Forelimb muscle (tissue), 1 donor: ENCODE data around the gene HNRNPA0. TPM values are rescaled to one million over a fixed set of nuclear protein-coding genes. Genes with fewer than 3 reads are reported as not detected.

Experiments used
- DNase-seq: peaks from one replicate; pipeline ENCODE4 v3.0.0-alpha.2; 2013; ENCODE audit warnings: low read depth
- polyA plus RNA-seq: library from polyadenylated mRNA; unstranded; fragments of 120-200 nt; gene quantifications from one replicate; pipeline ENCODE4 v1.2.1, GENCODE V29; 2013; ENCODE audit not compliant: insufficient read length

Gene HNRNPA0
- polyA plus RNA-seq, 1 donor: 29.5 TPM

- DNase-seq: no peak
Measured at GRCh38 chr5:137727623-137728022, 26.5 kb downstream of the HNRNPA0 start.

- DNase-seq: no peak
Measured at GRCh38 chr5:137724251-137724650, 29.9 kb downstream of the HNRNPA0 start.

GRCh38 chr5:137718611-137719010 lies 35.6 kb downstream of the HNRNPA0 start:
- DNase-seq: no peak

GRCh38 chr5:137716337-137716736 lies 37.8 kb downstream of the HNRNPA0 start:
- DNase-seq: no peak

DNA sequence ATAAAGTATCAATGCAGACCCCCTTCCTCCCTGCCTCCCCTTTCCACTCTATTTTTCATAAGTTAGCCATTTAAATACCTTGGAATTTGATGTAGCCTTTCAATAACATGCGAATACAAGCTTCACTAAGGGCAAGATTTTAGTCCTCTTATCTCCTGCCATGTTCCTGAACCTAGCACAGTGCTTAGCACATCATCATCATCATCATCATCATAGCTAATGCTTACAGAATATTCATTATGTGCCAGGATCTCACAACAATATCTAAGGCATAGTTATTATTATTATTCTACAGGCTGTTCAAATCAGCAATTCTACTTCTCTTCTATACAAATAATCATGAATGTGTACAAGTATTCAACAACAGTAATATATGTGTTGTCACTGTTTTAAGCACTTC lies 38.7 kb downstream of the HNRNPA0 start:
- DNase-seq: no peak

DNA sequence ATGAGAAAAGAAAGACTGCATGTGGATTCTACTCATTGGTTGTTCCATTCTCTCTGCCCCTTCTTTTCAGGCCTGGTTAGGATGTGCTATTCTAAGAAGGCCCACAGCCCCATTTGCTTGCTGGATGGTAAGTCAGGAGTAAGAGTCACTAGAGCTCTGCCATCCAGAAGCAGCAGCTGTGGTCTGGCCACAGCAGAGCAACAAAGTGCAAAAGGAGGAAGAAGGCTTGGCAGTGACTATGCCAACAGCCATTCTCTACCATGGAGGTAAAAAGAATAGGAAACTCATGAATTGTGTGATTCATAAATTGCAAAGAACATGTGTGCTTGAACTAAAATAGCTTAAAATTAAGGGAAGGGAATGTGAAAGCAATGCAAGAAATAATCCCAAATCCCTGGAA lies 39.2 kb downstream of the HNRNPA0 start:
- no peak for DNase-seq

- no peak for DNase-seq
Measured at GRCh38 chr5:137714494-137714893, 39.7 kb downstream of the HNRNPA0 start.

- DNase-seq: no peak
Measured at GRCh38 chr5:137712139-137712667, 42.0 kb downstream of the HNRNPA0 start.

DNA sequence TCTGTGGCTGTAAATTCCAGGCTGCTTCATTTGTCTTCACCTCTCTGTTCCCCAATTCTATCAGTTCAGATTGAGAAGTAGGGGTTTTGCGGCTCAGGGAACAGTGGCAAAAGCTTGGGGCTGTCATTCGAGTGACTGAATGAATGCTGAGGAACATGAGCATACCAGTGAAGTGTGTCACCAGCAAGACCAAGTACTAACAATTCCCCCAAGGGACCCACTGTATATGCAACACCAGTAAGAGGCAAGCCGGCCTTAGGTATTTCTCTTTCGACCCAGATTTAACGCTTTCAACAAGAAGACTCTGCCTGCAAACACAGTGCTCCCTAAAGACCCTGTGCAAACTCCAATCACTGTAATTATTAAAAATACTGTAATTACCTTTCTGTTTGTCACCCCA lies 44.1 kb downstream of the HNRNPA0 start:
- DNase-seq: no peak

DNA sequence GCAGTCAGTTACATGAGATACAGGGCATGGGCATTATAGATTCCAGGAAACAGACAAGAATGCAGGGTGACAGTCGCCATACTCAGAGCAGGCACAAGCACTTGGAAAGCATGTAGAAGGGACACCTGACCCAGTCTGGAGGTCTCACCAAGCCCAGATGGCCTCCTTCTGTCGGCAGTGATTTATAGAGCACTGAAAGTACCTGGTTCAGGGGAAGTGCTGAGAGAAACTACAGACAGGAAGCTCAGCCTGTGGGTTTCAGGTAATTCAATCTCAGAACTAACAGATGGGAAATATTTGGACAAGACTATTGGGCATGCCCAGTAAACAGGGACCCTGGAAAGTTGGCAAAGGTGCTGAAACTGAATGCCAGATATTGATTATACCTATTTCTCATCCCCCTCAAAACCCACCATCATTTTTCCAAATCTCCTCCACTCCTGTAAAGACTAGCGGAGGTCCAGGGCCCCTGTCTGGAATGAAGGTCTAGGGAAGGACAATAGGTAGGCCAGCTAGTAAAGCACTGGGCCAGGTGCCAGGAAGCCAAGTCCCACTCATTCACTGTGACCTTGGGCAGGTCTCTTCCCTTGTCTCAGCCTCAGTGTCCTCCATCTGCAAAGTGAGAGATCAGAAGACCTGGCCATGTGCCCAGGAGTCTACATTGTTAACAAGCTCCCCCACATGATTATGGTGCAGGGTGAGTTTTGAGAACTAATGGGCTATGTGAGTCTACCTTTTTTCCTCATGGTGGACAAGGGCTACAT lies 45.2 kb downstream of the HNRNPA0 start:
- no peak for DNase-seq

- DNase-seq: no peak
Measured at GRCh38 chr5:137708062-137708461, 46.1 kb downstream of the HNRNPA0 start.

GRCh38 chr5:137706841-137707240 lies 47.3 kb downstream of the HNRNPA0 start:
- DNase-seq: no peak

- DNase-seq: no peak
Measured at GRCh38 chr5:137705106-137705505, 49.1 kb downstream of the HNRNPA0 start.

DNA sequence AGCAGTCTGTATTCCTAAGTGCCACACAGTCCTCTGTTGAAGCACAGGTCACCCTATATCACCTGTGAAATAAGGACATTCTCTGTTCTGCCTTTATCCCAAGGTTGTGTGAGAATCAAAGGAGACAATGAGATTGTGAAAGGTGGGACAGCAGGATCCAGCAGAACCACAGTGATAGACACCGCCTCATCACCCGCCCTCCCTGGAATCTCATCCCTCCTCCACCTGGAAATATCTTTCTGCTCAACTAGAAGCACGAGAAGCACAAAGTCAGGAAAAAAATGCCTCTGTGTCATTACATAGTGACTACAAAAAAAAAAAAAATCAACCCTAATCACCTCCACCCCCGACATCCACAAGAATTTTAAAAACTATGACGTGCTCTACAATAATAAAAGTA lies 50.6 kb downstream of the HNRNPA0 start:
- DNase-seq: no peak

DNA sequence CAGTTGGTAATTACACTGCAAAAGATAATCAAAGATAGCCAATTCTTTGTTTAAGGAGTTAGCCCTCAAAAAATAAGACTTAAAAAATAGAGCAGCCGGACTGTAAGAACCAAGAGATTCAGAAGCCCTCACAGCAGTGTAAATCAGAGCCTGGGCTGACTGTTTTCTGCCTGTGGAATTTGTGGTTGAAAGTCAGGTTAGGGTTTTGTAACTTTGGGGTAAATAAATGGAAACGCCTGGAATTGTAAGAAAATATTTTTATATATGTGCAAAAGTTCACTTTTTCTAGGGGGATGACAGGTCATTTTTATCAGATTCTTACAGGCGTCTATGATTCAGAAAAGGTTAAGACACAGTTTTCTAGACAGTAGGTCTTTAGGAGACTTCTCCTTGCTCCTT lies 53.9 kb downstream of the HNRNPA0 start:
- DNase-seq: no peak

GRCh38 chr5:137699336-137700281 lies 54.6 kb downstream of the HNRNPA0 start:
- no peak for DNase-seq

DNA sequence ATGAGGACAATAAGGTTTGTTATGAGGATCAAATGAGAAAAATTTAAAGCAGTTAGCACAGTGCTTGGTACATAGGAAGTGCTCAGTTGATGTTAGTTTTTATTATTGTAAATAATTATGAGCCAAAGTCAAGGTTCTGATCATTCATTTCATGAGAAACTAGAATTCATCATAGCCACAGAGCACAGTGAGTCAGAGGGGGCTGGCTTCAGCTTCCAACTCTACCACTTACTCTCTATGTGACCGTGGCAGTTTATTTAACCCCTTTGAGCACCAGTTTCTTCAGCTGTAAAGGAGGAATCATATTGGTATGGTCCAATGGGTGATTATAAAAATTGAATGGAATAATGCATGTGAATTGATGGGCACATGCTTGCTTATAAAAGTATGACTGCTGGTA lies 57.7 kb downstream of the HNRNPA0 start:
- DNase-seq: no peak

DNA sequence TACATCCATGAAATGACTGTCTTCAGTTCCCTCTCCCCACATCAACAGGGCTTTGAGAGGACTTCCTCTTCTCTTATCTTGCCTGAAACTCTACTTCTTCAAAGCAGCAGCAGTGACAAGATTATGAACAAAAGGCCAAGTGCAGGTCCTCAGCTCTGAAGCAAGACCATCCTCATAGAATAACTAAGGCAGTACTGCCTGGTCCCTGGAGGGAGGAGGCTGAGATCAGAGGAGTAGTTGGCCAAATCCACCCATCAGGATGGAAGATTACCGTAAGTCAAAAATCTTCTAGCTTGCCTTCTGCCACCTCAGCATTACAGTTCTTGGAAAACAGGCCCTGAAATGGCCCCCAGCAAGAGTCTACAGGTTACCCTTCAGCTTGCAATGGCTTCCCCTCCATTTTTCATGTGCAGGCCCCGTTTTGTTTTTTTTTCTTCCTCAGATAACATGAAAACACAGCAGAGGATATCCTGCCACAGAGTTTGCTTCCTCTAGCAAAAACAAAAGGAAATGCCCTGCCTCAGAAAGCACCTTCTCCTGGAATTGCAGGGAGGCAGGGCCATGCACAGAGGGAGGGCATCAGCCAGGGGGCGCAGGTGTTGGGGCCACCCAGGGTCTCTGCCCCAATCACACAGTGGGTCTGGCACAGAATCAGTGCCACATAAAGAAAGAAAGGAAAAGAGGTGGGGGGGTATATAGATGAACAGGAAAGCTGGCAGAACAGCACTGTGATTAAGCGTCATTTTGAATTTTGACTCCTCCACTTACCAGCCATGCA lies 58.3 kb downstream of the HNRNPA0 start:
- no peak for DNase-seq
